ENCODE results near the gene EVX2. TPM values are rescaled to one million over a fixed set of nuclear protein-coding genes. Genes with fewer than 3 reads are reported as not detected.

The EVX2 gene
- total and polyA plus RNA-seq, 2 of the 13 experiments (the other 11 are each of a cell fraction or from before 2014, with no cell fraction given) = not detected

DNA sequence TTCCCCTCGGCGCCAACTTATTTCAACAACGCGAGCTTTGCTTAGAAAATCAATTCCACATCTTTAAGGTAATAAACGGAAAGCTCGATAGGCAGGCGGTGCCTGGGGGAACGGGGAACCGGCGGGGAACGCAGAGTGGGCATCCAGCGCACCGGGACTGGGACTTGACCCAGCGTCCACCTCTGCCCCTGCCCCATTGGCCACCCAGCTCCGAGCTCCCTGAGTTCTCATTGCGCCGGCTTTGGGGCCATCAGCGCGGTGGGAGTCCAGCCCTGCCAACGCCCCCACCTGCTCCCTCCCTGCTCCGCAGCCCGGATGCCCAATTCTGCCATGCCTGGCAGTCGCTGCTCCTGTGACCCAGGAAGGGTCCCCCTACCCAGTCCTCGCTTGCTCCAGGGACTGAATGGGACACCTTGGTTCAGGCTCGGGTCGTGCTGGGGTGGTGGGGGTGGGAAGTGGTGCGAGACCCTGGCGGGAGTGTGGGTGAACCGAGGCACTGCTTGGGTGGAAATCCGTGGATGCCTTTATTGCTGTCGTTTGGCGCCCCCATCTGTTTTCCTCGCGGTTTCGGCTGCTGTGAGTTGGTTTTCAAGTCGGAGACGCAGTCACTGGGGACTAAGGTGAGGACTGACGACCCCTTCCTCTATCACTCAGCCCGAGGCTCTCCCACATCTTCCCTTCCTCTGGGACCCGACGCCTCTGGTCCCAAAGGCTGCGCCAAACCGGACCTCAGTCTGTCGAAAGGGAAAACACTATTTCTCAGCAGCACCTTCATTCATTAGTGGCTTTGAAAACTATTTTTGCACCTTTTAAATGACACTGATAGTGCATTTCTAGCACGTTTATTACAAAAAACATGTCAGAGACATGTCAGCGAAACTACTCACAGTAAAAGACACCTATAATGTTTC is 2.4 kb upstream of the EVX2 start (continued):
- TF ChIP-seq, protein P1, sequence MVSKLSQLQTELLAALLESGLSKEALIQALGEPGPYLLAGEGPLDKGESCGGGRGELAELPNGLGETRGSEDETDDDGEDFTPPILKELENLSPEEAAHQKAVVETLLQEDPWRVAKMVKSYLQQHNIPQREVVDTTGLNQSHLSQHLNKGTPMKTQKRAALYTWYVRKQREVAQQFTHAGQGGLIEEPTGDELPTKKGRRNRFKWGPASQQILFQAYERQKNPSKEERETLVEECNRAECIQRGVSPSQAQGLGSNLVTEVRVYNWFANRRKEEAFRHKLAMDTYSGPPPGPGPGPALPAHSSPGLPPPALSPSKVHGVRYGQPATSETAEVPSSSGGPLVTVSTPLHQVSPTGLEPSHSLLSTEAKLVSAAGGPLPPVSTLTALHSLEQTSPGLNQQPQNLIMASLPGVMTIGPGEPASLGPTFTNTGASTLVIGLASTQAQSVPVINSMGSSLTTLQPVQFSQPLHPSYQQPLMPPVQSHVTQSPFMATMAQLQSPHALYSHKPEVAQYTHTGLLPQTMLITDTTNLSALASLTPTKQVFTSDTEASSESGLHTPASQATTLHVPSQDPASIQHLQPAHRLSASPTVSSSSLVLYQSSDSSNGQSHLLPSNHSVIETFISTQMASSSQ (IDR thresholded peaks at IDR 0.05; ENCODE audit: low read depth) = no peak
- TF ChIP-seq, protein P1 (CRISPR knock-in tag; IDR thresholded peaks at IDR 0.05; ENCODE audit: borderline replicate concordance) = no peak
- TF ChIP-seq ZNF33B (CRISPR knock-in tag; IDR thresholded peaks at IDR 0.05) (no peak), ADNP (CRISPR knock-in tag; IDR thresholded peaks at IDR 0.05) (no peak), ZEB1 (IDR thresholded peaks at IDR 0.05; ENCODE audit: insufficient replicate concordance, low read depth) (no peak), ZNF772 (CRISPR knock-in tag; IDR thresholded peaks at IDR 0.05) (no peak), LBX2 (CRISPR knock-in tag; IDR thresholded peaks at IDR 0.05; ENCODE audit: borderline replicate concordance) (no peak), ZNF124 (CRISPR knock-in tag; IDR thresholded peaks at IDR 0.05) (no peak), ZFP90 (CRISPR knock-in tag; IDR thresholded peaks at IDR 0.05; ENCODE audit: borderline replicate concordance) (no peak), AGO1 (IDR thresholded peaks at IDR 0.05; ENCODE audit: low read depth, low read length, poor library complexity, severe bottlenecking) (peak; percentile 55), ISL2 (CRISPR knock-in tag; IDR thresholded peaks at IDR 0.05) (no peak), HOXA5 (CRISPR knock-in tag; IDR thresholded peaks at IDR 0.05) (no peak), HNF4G (IDR thresholded peaks at IDR 0.05; ENCODE audit: borderline replicate concordance, low read depth, low read length) (no peak), HNF4G (CRISPR knock-in tag; IDR thresholded peaks at IDR 0.05; ENCODE audit: borderline replicate concordance, low read depth) (no peak), MLX (CRISPR knock-in tag; IDR thresholded peaks at IDR 0.05) (no peak), KLF12 (CRISPR knock-in tag; IDR thresholded peaks at IDR 0.05; ENCODE audit: borderline replicate concordance) (no peak), NR2F2 (IDR thresholded peaks at IDR 0.05; ENCODE audit: borderline replicate concordance, low read depth) (no peak), TARDBP (CRISPR knock-in tag; IDR thresholded peaks at IDR 0.05) (no peak), ZNF709 (CRISPR knock-in tag; IDR thresholded peaks at IDR 0.05) (no peak), ZNF839 (CRISPR knock-in tag; IDR thresholded peaks at IDR 0.05; ENCODE audit: borderline replicate concordance) (no peak), ZBTB8A (CRISPR knock-in tag; IDR thresholded peaks at IDR 0.05; ENCODE audit: borderline replicate concordance, low read depth) (no peak), ZNF253 (CRISPR knock-in tag; IDR thresholded peaks at IDR 0.05; ENCODE audit: borderline replicate concordance) (no peak)
- TF ChIP-seq, protein P2, sequence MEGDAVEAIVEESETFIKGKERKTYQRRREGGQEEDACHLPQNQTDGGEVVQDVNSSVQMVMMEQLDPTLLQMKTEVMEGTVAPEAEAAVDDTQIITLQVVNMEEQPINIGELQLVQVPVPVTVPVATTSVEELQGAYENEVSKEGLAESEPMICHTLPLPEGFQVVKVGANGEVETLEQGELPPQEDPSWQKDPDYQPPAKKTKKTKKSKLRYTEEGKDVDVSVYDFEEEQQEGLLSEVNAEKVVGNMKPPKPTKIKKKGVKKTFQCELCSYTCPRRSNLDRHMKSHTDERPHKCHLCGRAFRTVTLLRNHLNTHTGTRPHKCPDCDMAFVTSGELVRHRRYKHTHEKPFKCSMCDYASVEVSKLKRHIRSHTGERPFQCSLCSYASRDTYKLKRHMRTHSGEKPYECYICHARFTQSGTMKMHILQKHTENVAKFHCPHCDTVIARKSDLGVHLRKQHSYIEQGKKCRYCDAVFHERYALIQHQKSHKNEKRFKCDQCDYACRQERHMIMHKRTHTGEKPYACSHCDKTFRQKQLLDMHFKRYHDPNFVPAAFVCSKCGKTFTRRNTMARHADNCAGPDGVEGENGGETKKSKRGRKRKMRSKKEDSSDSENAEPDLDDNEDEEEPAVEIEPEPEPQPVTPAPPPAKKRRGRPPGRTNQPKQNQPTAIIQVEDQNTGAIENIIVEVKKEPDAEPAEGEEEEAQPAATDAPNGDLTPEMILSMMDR (CRISPR knock-in tag; IDR thresholded peaks at IDR 0.05) = peak; percentile 95

All from HepG2 (cell line).